ENCODE measurements around the gene NUDT19.

GRCh38 chr19:32688311-32688710 lies 3.3 kb upstream of the NUDT19 start:
- TF ChIP-seq CTCF (IDR thresholded peaks at IDR 0.05; ENCODE audit: extremely low read depth in 1 of 2, insufficient read depth in 1 of 2, low read depth in 1 of 2, low read length in 2 of 2) (no peak), POLR2A (IDR thresholded peaks at IDR 0.05; ENCODE audit: low read depth, low read length) (no peak), POLR2AphosphoS5 (IDR thresholded peaks at IDR 0.05; ENCODE audit: insufficient read depth, low read depth, low read length) (no peak), EZH2 (IDR thresholded peaks at IDR 0.05; ENCODE audit: borderline replicate concordance, low read depth, low read length, severe bottlenecking) (no peak), MAX (IDR thresholded peaks at IDR 0.05; ENCODE audit: insufficient read depth, insufficient read length) (no peak), FOS (IDR thresholded peaks at IDR 0.05; ENCODE audit: borderline replicate concordance, insufficient read depth, low read length) (no peak)
